KMS-11 (cell line): Measurements from ENCODE around the gene ZXDC.

Source experiments
- H2AFZ ChIP-seq: fragments of 200-600 bp; sonication (generic); 2 replicates; pipeline ENCODE4 v1.6.1; 2016; ENCODE audit warnings: antibody characterized with exemption, mixed run types, low read depth
- H3K27ac ChIP-seq: fragments of 200-600 bp; sonication (generic); 2 replicates; pipeline ENCODE4 v1.6.1; 2016; ENCODE audit warnings: mild to moderate bottlenecking, mixed run types
- H3K27me3 ChIP-seq: fragments of 200-600 bp; sonication (generic); 2 replicates; pipeline ENCODE4 v1.6.1; 2017; ENCODE audit warnings: mild to moderate bottlenecking, low read depth, mixed run types, moderate library complexity; ENCODE audit not compliant: insufficient read depth
- H3K36me3 ChIP-seq: fragments of 200-600 bp; sonication (generic); 2 replicates; pipeline ENCODE4 v1.6.1; 2017; ENCODE audit warnings: mild to moderate bottlenecking, mixed run types; ENCODE audit not compliant: insufficient read depth
- H3K4me1 ChIP-seq: fragments of 200-600 bp; sonication (generic); 2 replicates; pipeline ENCODE4 v1.6.1; 2016; ENCODE audit warnings: mild to moderate bottlenecking, low read depth, mixed run types; ENCODE audit not compliant: poor library complexity, severe bottlenecking
- H3K4me2 ChIP-seq: fragments of 200-600 bp; sonication (generic); 2 replicates; pipeline ENCODE4 v1.7.0; 2016; ENCODE audit warnings: mild to moderate bottlenecking, mixed run types
- H3K4me3 ChIP-seq: fragments of 200-600 bp; sonication (generic); IDR thresholded peaks from 2 replicates; pipeline ENCODE4 v1.6.1; 2017; ENCODE audit warnings: low read depth, low read length, mixed read lengths; ENCODE audit not compliant: insufficient read depth
- H3K79me2 ChIP-seq: fragments of 200-600 bp; sonication (generic); 2 replicates; pipeline ENCODE4 v1.6.1; 2016; ENCODE audit warnings: low read depth, mixed run types; ENCODE audit not compliant: insufficient read depth
- H3K9ac ChIP-seq: fragments of 200-600 bp; sonication (generic); 2 replicates; pipeline ENCODE4 v1.6.1; 2016; ENCODE audit warnings: mild to moderate bottlenecking, mixed run types
- H4K20me1 ChIP-seq: fragments of 200-600 bp; sonication (generic); 2 replicates; pipeline ENCODE4 v1.6.1; 2016; ENCODE audit warnings: mild to moderate bottlenecking, mixed run types; ENCODE audit not compliant: insufficient read depth
- CTCF ChIP-seq: fragments of 200-600 bp; sonication (generic); conservative IDR thresholded peaks from 2 replicates; pipeline ENCODE4 v1.6.1; 2017; ENCODE audit warnings: low read depth, mild to moderate bottlenecking, antibody characterized with exemption, low read length, moderate library complexity, mixed read lengths

Gene ZXDC

GRCh38 chr3:126479642-126480041 is 4.0 kb upstream of the ZXDC start:
- no peak overlapping the region for H2AFZ ChIP-seq
- H3K4me2 ChIP-seq: no peak overlapping the region
- H3K27ac ChIP-seq: no peak overlapping the region
- H4K20me1 ChIP-seq: no peaks in the 10 kb centered on the region
- peaks cover 4% of the 10 kb centered on the region; the same call in 1 of the 2 replicates for H3K79me2 ChIP-seq
- H3K9ac ChIP-seq: no peak overlapping the region
- H3K36me3 ChIP-seq: no peaks in the 10 kb centered on the region
- H3K4me1 ChIP-seq: peaks cover 5% of the 10 kb centered on the region
- H3K4me3 ChIP-seq: no peak overlapping the region
- no peaks in the 10 kb centered on the region for H3K27me3 ChIP-seq
- no peak for TF ChIP-seq CTCF

GRCh38 chr3:126478581-126479310 is 3.1 kb upstream of the ZXDC start:
- TF ChIP-seq CTCF: no peak
- Histone ChIP-seq H3K36me3 (no peaks in the 10 kb centered on the region), H3K4me3 (no peak overlapping the region), H2AFZ (no peak overlapping the region), H3K4me1 (peaks cover 14% of the 10 kb centered on the region), H3K27me3 (no peaks in the 10 kb centered on the region), H3K79me2 (peaks cover 13% of the 10 kb centered on the region), H3K9ac (no peak overlapping the region), H3K4me2 (no peak overlapping the region), H4K20me1 (no peaks in the 10 kb centered on the region), H3K27ac (no peak overlapping the region)

GRCh38 chr3:126477061-126477380 is 1.3 kb upstream of the ZXDC start:
- Histone ChIP-seq H3K36me3 (no peaks in the 10 kb centered on the region), H3K79me2 (peaks cover 29% of the 10 kb centered on the region), H3K27ac (no peak overlapping the region), H4K20me1 (no peaks in the 10 kb centered on the region), H2AFZ (no peak overlapping the region), H3K27me3 (no peaks in the 10 kb centered on the region), H3K4me1 (peaks cover 26% of the 10 kb centered on the region), H3K9ac (no peak overlapping the region), H3K4me2 (no peak overlapping the region), H3K4me3 (no peak overlapping the region)
- no peak for TF ChIP-seq CTCF

- no peaks in the 10 kb centered on the region for H4K20me1 ChIP-seq
- peaks cover 35% of the 10 kb centered on the region for H3K79me2 ChIP-seq
- H3K27ac ChIP-seq: no peak overlapping the region
- H3K36me3 ChIP-seq: no peaks in the 10 kb centered on the region
- H3K4me2 ChIP-seq: peak overlapping the region; percentile 54
- H2AFZ ChIP-seq: peak overlapping the region; percentile 100
- TF ChIP-seq CTCF: no peak
- H3K4me3 ChIP-seq: no peak overlapping the region
- H3K4me1 ChIP-seq: peaks cover 26% of the 10 kb centered on the region
- no peaks in the 10 kb centered on the region for H3K27me3 ChIP-seq
- no peak overlapping the region; the same call in 1 of the 2 replicates for H3K9ac ChIP-seq
These were observed 722 bp upstream of the ZXDC start for GRCh38 chr3:126476166-126477060.
